GM18519 (cell line): ENCODE measurements around the gene DCC.

ENCODE experiments used
- ATAC-seq: cut with Tn5 transposase; IDR thresholded peaks from one replicate; pipeline ENCODE4 v1.9.1; 2021; ENCODE audit warnings: mild to moderate bottlenecking, moderate library complexity; ENCODE audit not compliant: unreplicated experiment, low FRiP score

DCC gene

DNA sequence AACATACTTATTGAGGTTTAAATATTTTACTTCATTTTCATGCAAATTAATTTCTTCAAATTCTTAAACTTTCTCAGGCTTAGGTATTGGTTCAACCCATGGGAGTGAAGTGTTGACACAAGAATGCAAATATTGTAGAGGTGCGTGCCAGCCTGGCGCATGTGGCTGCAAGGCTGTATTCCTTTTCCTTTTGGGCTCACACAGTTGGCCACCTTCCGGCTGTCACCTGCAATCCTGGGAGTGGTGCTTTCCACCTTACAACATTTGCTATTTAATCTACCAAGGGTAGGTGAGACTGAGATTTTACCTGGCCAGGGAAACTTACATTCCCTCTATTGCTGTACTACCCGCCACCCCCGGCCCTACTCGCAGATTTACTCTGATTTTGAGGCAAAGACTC lies 141.1 kb downstream of the DCC start:
- no peak for ATAC-seq

DNA sequence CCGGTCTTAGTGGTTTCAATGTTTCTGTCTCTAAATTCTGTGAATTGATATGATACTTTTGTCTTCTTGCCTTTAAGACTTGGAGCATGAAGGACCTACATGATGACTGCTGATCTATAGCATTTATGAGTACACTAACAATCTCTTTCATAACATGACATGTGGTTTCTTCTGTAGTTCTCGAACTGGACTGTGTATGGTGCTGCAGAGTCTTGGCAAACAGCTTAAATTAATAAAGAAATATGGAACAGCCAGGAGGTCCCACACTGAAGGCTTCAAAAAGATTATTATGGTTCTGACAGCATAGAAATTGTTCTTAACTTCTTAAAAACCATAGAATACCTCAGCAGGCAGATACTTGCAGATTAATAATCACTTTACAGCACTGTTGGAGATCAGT lies 145.0 kb downstream of the DCC start:
- no peak for ATAC-seq

DNA sequence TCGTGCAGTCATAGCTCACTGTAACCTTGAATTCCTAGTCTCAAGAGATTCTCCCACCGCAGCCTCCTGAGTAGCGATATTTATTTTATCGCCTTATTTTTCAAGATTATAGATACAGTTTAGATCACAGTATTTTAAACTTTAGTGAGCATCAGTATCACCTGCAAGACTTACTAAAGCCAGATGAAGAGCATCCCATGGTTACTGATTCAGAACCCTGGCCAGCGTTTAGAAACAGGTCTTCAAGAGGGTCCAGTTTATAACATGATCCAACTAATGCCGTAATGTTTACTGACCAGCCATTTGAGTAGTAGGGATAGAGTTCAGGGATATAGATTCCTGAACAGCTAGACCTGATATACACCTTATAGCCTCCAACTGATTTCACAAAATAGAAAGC lies 146.1 kb downstream of the DCC start:
- no peak for ATAC-seq

DNA sequence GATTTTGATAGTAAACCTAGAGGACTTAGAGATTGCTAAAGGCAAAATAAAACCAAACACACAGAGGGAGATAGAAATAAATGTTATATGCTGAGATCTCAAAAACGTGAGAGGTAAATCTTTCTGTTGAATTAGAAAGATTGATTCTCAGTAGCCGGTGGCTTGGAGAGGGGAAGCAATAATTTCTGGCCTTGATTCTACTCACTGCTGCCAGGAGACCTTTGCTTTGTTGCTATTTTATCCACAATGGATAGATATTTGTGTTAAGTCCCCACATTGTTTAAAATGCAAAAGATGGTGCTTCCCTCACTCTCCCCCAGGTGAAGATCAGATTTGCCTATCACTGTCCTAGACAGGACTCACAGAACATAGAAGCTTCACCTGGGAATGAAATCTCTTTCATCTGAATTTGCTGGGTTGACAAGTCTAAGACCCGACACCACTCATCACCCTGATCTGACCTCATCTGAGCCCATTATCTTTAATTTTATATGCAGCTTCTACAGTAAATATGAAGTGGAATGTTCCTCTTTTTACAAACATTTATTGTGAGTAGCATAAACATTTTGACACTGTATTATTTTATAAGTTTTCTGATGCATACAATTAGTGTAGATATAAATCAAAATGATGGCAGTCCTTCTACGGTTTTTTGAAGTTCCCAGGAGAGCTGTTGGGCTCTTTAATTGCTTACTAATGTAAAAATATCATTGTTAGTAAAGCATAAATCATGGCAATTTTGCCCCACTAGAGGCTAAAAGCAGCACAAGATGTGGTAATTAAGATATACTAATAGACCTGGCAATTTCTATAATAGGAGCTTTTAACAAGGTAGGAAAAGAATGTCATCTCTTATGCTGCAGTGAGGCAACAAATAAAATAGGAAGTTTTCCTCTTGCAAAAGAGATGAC lies 149.7 kb downstream of the DCC start:
- no peak for ATAC-seq

DNA sequence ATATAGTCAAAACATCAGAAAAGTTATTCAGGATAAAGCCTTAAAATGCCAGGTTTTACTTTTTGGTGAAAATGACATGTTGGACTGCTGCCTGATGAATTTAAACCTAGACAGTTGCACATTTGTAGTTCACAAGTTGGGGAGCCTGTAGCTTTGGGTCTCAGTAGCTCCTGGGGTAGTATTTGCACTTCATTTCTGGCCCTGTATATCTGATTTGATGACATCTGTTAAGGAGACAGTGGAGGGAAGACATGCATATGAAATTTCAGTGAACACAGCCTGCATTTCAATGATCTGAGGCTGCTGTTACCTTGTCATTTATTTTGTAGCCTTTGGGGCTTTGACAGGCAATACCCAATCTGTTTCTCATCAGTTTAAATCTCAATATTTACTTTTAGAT lies 156.4 kb downstream of the DCC start:
- no peak for ATAC-seq

DNA sequence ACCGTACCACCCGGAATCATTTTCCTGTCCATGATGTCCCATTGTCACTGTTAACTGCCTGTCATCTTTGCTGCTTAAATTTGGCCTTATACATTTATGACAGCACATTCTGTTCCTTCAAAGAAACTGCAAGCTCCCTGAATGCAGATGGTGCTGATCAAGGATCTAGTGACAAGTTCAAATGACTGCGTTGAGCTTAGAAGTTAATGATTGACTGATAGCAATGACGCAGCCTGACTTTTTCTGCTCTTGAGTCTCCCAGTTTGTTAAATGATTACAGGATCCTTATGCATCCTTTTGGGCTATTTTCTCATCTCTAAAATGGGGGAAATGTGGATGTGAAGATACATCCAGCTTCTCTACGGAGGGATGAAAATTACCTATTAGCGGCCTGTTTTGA lies 159.0 kb downstream of the DCC start:
- ATAC-seq, result no peak

DNA sequence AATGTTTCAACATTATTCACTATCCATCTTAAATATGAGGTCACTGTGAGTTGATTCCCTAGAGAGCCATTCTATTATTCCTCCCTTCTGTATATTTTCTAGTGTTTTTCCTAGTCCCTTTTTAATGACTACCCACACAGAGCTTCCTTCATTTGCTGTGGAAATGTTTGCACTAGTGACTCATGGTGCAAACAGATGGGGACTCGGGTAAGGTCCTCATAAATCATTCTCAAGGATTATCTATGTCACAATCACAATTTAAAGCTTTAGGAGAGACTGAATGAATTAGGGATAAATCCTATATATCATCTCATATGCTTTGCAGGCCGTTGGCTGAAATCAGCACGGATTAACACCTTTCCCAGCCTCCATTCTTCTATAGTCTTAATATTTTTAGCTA lies 159.6 kb downstream of the DCC start:
- ATAC-seq, result no peak

DNA sequence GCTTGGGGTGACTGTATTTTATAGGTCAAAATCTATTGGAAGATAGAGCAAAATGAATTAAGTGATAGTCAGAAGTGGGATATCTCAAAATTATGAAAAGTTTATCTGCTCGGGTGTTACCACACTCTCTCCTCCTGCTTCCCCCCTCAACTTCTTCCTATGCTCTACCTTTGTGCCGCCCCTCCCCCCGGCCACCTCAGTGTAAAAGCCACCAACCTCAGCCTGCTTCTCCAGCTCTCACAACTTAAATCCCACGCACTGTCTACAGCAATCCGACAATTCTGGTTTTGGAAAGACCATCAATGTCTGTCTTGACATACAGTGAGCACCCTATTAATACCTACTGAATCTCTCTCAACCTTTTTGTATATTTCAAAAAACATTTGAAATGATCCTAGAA lies 164.6 kb downstream of the DCC start:
- no peak for ATAC-seq

DNA sequence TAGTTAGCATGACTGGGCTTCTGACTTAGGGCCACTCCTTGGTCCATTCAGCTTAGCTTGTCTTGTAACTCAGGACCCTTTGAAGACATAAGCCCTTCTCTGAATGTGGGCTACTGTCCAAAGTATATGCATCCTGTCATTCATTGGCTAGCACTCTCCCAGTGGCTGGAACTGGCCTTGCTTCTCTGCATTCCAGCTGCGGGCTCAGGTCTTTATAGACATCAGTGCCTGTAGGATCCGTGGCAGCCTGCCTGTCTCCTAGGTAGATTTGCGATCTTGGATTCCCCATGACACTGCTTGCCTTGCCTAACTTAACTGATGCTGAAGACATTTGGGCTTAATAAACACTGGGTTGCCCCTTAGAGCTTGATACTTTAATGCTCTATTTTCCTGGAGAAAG lies 170.1 kb downstream of the DCC start:
- ATAC-seq, result no peak

DNA sequence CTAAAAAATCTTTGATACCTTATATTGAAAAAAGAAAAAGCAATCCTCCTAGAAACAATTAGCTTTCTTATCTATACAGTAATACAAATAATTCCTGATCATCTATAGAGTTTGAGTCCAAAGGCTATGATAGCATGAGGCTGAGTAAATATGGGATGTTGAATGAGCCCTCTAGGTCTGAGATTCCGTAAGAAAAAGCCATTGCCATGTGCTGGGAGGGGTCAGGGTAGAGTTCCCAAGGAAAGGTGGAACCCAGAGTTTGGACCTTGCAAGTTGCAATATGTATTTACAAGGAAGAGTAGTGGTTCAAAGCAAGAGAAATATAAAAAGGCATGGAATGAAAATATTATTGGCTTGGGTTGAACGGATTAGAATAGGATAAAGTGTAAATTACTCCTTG lies 178.1 kb downstream of the DCC start:
- no peak for ATAC-seq

DNA sequence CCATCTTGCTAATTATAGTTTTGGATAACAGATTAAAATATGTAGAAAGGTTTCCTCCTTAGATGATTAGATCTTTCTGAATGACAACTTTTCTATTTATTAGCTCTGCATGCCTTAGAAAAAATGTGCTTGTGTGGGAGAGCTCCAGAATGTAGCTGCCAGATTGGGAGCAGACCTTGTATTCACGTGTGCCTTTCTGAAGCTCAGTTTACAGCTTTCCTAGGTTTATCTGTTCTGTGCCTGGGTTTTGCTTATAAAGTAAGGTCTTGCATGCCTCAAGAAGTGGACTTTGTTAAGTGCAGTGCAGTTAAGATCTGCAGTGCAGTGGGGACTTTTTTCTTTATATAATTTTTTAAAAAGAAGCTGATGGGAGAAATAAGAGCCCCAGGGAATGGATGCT lies 179.0 kb downstream of the DCC start:
- no peak for ATAC-seq

DNA sequence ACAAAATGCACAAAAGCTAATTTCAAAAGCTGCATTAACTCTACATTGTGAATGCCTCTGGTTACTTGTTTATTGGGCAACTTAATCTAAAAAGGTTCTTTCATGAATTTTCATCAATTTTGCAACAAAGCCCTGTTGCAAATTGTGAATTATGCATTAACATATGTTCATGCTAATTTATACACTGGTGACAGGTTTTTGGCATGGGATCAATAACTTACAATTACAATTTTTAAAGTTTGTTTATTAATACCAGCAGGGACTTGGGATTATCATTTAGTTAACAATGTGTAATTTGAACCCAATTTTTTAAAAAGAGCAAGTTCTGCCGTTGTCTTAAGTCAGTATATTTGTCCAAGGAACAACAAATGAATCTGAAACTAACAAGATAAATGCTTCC lies 183.6 kb downstream of the DCC start:
- no peak for ATAC-seq

DNA sequence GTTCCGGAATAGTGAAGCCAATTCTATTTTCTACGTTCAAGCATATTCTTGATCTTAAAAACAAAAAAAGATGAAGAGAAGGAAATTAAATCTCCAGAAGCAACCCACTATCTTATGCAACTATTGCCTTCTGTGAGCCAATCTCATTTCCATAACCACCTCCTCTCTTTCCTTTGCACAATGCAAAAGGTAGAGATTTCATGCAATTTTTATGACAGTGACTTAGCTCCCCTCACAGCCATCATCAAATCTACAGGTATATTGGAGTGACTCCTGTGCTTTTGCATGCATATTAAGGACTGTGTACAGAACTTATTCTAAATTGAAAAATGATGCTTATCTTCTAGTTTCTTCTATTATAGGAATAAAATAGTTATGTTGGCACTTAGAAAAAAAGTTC lies 191.8 kb downstream of the DCC start:
- no peak for ATAC-seq

DNA sequence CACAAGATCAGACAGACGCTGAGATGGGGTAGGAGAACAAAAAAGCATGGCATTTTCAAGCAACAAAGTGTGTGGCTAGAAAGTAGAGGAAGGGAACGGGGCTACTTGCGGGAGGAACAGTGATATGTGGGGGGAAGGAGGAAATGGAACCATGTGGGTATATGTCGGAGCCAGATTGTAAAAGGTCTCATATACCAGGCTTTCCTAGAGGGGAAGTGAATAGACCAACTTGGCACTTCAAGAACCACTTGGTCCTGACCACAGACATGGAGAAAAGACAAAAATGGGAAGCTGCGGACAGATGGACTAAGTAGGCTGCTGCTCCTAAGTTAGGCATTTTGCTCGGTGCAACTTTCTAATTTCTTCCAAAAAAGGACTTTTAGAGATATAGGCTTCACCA lies 196.0 kb downstream of the DCC start:
- no peak for ATAC-seq

DNA sequence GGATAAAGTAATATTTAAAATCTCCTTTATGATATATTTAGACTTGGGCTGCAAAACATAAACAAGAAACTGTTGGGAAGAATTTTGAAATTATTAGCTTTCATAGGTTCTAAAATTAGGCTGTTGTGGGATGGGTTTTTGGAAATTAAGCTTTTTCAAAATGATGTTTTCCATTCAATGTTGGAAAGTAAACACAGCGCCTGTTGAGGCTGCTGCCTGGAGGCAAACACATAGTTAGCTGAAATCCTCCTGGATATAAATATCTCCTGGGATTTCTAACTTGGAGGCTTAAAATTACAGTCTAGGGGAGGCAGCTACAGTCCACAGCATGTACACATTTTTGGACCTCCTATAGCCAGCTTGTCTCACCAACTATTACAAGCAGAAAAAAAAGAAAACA lies 197.3 kb downstream of the DCC start:
- ATAC-seq, result no peak

DNA sequence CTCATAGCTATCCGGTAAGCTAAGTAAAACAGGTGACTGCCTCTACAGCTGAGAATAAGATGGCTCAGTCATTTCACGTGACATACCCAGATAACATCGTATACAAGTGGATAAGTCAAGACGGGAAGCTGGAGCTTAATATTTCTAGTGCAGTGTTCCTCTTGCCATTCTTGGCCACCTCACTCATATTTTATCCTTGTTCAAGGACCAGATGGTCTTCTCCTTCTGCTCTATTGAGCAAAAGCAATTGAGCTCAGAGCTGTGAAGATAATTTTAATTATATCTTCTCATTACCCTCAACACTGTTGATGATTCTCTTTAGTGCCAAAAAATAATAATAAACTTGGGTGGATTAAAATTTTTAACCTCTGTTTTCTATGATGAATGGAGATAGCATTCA lies 201.1 kb downstream of the DCC start:
- no peak for ATAC-seq

DNA sequence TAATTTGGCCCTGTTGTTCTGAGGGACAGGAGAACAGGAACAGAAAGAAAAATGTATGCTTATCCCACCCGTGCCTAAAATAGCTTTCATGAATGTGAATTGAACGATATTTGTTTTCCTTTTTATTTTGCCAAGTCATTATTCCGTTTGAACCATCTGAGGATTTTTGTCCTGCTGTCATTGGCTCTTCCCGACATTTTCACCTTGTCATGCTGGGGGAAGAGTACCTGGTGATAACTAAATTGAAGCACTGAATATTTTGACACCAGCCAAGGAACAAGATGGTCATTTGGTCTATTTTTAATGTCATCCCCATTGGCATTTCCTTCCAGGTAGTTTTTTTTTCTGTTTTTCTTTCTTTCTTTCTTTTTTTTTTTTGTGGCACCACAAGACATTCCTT lies 204.1 kb downstream of the DCC start:
- no peak for ATAC-seq

DNA sequence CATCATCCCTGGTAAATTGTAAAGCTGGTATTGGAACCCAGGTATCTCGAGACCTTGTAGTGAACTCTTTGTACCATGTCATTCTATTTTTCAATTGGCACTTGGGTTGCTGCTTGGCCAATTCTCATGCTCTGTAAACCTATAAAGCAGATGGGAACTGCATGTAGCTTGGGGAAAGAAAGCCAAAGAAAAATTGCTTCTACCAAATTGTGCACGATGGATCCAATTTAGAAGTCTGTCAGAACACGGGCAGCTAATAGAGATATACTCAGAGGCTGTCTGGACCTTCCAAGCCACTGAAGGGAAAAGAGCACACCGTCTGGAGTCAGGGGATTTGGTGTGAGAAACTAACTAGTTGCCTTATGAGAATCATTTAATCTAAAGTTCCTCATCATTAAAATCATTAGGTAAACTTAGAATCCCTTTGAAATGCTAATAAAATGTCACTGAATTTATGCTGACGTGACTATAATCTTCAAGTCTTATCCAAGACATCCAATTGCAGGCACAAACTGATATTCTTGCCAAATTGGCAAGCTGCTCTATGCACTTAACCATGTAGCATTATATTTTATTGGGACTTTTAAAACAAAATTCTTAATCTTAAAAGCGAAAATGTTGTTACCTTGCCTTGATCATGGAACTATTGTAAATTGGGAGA lies 206.8 kb downstream of the DCC start:
- ATAC-seq, result no peak

DNA sequence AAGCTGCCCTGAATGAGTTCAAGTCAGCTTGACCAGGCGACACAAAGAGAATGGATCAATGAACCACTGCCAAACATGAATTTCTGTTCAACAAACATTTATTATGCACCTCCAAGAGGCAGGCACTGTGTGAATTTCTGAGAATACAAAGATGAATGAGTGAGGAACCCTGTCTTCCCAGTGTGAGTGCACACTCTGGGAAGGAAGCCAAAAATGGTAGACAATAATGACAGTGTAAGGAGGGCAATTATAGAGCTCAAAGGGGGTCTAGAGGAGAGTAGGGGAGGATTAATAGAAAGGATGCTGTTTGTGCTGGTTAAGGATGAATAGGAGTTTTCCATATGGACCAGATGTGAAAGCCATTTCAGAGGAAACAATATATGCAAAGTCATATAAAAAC lies 213.4 kb downstream of the DCC start:
- ATAC-seq, result no peak

DNA sequence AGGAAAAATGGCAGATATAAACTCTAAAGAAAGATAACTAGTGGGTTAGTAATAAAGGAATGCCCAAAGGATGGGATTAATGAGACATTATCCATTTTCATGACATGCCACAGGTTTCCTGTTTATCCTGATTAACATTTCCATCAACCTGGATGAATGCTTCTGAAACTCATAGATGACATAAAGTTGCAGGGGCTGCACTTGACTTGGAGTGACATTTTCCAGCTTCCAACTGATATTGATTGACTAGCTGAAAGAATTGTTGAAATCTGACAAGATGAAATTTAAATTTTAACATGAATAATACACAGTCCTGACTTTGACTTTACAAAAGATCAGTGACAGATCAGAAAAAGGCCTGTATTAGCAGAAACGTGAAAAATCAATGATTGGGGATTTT lies 214.2 kb downstream of the DCC start:
- ATAC-seq, result no peak

DNA sequence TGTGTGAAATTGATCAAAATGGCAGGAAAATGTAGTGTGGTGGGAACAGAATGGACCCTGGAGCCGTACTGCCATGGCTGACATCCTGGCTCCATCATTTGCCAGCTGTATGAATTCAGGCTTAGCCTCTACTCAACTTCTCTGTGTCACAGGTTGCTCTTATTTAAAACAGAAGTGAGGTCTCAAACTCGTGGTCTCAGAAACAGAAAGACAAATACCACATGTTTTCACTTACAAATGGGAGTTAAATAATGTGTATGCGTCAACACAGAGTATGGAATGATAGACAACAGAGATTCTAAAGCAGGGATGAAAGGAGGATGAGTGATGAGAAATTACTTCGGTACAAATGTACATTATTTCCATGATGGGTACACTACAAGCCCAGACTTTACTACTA lies 227.4 kb downstream of the DCC start:
- no peak for ATAC-seq

DNA sequence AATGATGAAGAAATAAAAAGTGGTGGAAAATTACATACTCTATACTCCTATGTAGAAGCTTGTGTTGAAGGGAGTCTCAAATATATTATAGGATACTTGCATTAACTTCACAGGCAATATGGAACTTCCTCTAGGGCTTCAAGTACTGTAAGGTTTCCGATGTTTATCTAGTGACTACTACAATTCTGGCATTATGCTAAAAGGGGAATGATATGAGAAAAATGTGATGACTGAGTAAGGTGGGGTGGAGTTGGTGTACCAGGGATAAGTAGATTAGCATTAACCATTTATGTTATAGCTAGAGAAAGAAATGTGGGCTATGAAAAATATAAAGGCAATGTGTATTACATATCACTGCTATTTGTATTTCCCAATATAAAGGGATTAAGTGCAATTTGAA lies 229.5 kb downstream of the DCC start:
- no peak for ATAC-seq
